NCI-H1417 (cell line): ENCODE results near the gene SLC39A8.

Source experiments
- DNase-seq, 3 experiments: peaks; one replicate each; lab custom pipeline; 2025; lab: John Stamatoyannopoulos, UW

Gene SLC39A8

GRCh38 chr4:102230194-102230593 is 115.1 kb downstream of the SLC39A8 start:
- DNase-seq: peak in 2 of 3 experiments; percentile 36 to 78

GRCh38 chr4:102227388-102227787 is 117.9 kb downstream of the SLC39A8 start:
- DNase-seq: no peak

- no peak for DNase-seq
Observed at GRCh38 chr4:102223461-102223860, 121.8 kb downstream of the SLC39A8 start.

- DNase-seq: no peak
Observed at GRCh38 chr4:102222838-102223409, 122.4 kb downstream of the SLC39A8 start.

- peak; percentile 26 to 87 (median 54) for DNase-seq
Observed at GRCh38 chr4:102219129-102219528, 126.2 kb downstream of the SLC39A8 start.

GRCh38 chr4:102218656-102219055 is 126.6 kb downstream of the SLC39A8 start:
- peak in 1 of 3 experiments; percentile 74 for DNase-seq

- DNase-seq: no peak
Observed at GRCh38 chr4:102217775-102218355, 127.4 kb downstream of the SLC39A8 start.

GRCh38 chr4:102217345-102217744 is 127.9 kb downstream of the SLC39A8 start:
- no peak for DNase-seq

GRCh38 chr4:102216666-102217065 is 128.6 kb downstream of the SLC39A8 start:
- DNase-seq: peak in 1 of 3 experiments; percentile 22

GRCh38 chr4:102213031-102213430 is 132.3 kb downstream of the SLC39A8 start:
- DNase-seq: no peak
